ENCODE data around the gene OGFOD2. TPM values are rescaled to one million over a fixed set of nuclear protein-coding genes. Genes with fewer than 3 reads are reported as not detected.
A peak's percentile ranks its signal among the peaks of the same experiment; 100 is the strongest.

The OGFOD2 gene
- total RNA-seq, 4 donors from 2014 or later = 29.9 to 37.1 (median 31.4) TPM

DNA sequence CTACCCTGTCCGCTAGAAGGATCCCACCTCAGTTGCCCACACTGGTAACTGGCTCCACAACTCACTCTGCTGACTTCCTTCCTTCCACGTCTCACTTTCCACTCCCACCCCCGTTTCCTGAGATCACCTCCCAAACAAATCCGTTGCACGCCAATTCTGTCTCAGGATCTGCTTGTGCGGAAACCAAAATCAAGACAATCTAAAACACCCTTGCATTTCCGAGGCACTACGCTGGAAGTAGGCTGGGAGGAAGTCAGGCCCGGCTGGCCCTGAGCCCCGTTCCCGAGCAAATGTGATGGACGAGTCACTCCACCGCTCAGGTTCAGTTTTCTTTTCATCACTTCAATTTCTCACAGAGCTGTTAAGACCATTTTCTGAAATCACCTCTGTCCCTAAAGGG, 31.8 kb upstream of the OGFOD2 start:
- Histone ChIP-seq H3K27ac (peak overlapping the region in 2 of 4 donors; percentile 43 to 75), H3K36me3 (no peaks in the 10 kb centered on the region), H3K9me3 (no peaks in the 10 kb centered on the region), H3K4me1 (peaks cover 0 to 51% (median 2%) of the 10 kb centered on the region in 4 donors), H3K27me3 (no peaks in the 10 kb centered on the region), H3K4me3 (no peak overlapping the region)
- TF ChIP-seq, protein P1, sequence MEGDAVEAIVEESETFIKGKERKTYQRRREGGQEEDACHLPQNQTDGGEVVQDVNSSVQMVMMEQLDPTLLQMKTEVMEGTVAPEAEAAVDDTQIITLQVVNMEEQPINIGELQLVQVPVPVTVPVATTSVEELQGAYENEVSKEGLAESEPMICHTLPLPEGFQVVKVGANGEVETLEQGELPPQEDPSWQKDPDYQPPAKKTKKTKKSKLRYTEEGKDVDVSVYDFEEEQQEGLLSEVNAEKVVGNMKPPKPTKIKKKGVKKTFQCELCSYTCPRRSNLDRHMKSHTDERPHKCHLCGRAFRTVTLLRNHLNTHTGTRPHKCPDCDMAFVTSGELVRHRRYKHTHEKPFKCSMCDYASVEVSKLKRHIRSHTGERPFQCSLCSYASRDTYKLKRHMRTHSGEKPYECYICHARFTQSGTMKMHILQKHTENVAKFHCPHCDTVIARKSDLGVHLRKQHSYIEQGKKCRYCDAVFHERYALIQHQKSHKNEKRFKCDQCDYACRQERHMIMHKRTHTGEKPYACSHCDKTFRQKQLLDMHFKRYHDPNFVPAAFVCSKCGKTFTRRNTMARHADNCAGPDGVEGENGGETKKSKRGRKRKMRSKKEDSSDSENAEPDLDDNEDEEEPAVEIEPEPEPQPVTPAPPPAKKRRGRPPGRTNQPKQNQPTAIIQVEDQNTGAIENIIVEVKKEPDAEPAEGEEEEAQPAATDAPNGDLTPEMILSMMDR (IDR thresholded peaks at IDR 0.05) = no peak
- no peak for TF ChIP-seq POLR2A (IDR thresholded peaks at IDR 0.05)
- no peak for DNase-seq

DNA sequence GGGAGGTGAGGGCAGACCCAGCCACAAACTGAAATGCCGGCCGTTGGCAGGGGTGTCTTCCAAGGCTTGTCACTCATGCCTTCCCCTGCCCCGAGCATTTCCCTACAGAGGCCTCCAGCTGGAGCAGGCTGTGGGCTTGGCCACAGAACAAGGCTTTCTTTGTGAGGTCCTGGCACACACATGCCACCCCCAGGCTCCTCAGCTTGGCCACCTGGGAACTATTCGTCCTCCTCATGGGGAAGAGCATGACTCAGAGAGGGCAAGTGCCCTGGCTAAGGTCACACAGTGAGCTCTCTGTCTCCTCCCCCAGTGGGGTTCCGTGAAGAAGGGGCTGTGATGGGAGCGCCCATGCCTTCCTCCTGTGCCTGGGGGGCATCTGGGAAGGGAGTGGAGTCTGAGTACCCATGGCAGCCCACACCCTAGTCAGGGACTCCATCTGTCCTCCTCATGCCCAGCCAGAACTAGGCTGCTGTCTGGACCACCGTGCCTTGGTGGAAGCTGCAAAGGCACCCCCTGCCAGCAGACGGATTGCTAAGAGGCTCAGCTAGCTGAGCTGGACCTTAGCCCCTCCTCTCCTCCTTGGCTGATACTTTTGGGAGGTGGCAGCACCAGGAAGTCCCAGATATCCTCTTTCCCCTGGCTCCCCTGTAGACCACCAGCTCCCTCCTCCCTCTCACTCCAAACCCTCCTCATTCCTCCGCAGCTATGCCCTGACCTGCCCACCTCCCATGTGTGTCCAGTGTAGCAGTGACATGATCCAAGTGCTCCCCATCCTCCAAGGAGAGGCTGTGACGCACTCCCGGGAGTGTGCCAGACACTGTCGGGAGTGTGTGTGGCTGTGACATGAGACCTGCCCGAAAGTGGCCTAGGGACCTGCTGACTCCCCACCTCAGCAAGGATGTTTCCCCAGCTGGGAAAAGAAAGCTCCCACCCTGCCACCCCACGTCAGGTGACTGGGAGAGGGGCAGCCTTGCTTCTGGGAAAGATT, 30.1 kb upstream of the OGFOD2 start:
- H3K4me3 ChIP-seq = no peak overlapping the region
- peak in 1 of 3 donors; percentile 57 for DNase-seq
- H3K27me3 ChIP-seq = no peaks in the 10 kb centered on the region
- TF ChIP-seq, protein P1 (IDR thresholded peaks at IDR 0.05) = no peak
- TF ChIP-seq POLR2A (IDR thresholded peaks at IDR 0.05) = no peak
- H3K27ac ChIP-seq = peak overlapping the region in 1 of 4 donors; percentile 6
- H3K4me1 ChIP-seq = peaks cover 0 to 47% (median 2%) of the 10 kb centered on the region in 4 donors
- no peaks in the 10 kb centered on the region for H3K36me3 ChIP-seq
- no peaks in the 10 kb centered on the region for H3K9me3 ChIP-seq

DNA sequence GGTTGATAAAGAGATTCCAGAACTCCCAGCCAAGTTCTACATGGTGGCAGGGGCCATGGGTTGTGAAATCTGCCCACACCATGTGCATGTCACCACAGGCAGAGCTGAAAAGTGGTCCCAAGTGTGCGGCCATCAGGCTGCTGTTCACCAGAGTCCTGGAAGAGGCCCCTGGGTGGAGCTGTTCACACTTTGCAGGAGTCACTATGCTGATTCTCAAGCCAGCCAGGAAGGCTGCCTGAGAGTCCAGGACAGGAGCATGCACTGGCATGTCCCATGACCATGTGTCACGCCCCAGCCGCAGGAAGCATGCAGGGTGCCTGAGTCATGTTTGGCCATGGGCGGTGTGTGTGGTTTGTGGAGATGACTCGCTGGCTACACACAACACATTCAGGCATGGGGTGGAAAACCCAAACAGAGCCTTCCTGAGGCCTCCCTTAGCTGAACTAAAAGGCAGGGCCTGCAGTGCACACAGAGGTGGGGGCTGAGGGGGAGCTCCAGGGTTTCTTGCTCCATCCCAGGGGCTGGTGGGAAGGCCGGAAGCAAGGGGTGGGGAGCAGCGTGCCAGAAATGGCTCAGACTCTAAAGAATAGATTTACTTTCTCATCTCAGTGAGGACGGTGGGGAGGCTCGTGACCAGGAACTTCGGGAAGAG, 28.2 kb upstream of the OGFOD2 start:
- H3K9me3 ChIP-seq = no peaks in the 10 kb centered on the region
- H3K36me3 ChIP-seq = no peaks in the 10 kb centered on the region
- TF ChIP-seq, protein P1 (IDR thresholded peaks at IDR 0.05) = peak in 4 of 6 experiments; percentile 10 to 45 (median 39)
- TF ChIP-seq POLR2A (IDR thresholded peaks at IDR 0.05) = no peak
- DNase-seq = peak; percentile 68 to 94 (median 88)
- peak overlapping the region; percentile 32 to 69 (median 58) for H3K27ac ChIP-seq
- no peak overlapping the region for H3K4me3 ChIP-seq
- peaks cover 0 to 53% (median 4%) of the 10 kb centered on the region in 4 donors for H3K4me1 ChIP-seq
- H3K27me3 ChIP-seq = no peaks in the 10 kb centered on the region

DNA sequence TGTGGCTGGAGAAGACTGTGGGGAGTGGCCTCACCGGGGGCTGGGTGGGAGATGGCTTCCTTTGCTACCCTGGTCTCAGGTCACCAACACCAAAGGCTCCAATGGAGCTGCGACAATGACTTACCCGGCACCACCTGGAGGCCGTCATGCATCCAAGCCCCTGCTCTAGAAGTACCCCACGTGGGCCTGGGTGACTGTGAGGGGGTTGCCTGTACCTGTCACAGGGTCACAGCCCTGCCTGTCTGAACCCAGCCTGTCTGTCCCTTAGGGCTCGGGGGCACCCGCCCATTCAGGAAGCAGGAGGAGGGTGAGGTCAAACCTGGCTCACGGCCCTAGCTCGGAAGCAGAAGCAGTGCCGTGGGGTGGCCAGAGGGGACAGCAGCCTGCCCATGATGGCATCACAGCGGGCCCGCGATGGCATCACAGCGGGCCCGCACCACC, 27.7 kb upstream of the OGFOD2 start:
- TF ChIP-seq, protein P1 (IDR thresholded peaks at IDR 0.05) = peak in 1 of 6 experiments; percentile 14
- no peak for TF ChIP-seq POLR2A (IDR thresholded peaks at IDR 0.05)

DNA sequence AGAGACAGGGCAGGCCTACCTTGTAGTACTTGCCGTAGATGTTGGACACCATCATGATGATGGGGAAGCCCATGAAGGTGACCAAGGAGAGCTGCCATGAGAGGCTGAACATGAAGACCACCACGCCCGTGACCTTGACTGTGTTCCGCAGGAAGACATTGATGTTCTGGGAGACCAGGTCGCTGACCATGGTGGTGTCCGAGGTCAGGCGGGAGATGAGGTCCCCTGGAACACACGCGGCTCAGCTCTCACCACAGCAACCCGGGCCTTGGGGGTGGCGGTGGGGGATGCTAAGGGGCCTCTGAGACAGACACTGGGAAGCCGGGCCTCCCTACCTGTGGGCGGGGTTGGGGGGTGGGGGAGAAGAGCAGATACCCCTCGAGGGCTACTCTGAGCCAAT, 26.4 kb upstream of the OGFOD2 start:
- H3K27ac ChIP-seq = no peak overlapping the region
- peaks cover 0 to 45% (median 6%) of the 10 kb centered on the region in 4 donors for H3K4me1 ChIP-seq
- H3K27me3 ChIP-seq = no peaks in the 10 kb centered on the region
- no peak for TF ChIP-seq POLR2A (IDR thresholded peaks at IDR 0.05)
- TF ChIP-seq, protein P1 (IDR thresholded peaks at IDR 0.05) = no peak
- H3K36me3 ChIP-seq = no peaks in the 10 kb centered on the region
- no peak for DNase-seq
- no peak overlapping the region for H3K4me3 ChIP-seq
- H3K9me3 ChIP-seq = no peaks in the 10 kb centered on the region

More for the DNA sequence above, 27.7 kb upstream of the OGFOD2 start:
- peak in 2 of 3 donors; percentile 25 to 56 for DNase-seq
- peaks cover 0 to 56% (median 6%) of the 10 kb centered on the region in 4 donors for H3K4me1 ChIP-seq
- H3K4me3 ChIP-seq = no peak overlapping the region
- H3K27ac ChIP-seq = peak overlapping the region; percentile 32 to 69 (median 58)
- no peaks in the 10 kb centered on the region for H3K27me3 ChIP-seq
- no peaks in the 10 kb centered on the region for H3K9me3 ChIP-seq
- no peaks in the 10 kb centered on the region for H3K36me3 ChIP-seq
